Measurements from ENCODE around the gene SAMD4B. TPM values are rescaled to one million over a fixed set of nuclear protein-coding genes. Genes with fewer than 3 reads are reported as not detected.

The SAMD4B gene
- total RNA-seq, 1 donor from 2014 or later = 82.9 TPM

DNA sequence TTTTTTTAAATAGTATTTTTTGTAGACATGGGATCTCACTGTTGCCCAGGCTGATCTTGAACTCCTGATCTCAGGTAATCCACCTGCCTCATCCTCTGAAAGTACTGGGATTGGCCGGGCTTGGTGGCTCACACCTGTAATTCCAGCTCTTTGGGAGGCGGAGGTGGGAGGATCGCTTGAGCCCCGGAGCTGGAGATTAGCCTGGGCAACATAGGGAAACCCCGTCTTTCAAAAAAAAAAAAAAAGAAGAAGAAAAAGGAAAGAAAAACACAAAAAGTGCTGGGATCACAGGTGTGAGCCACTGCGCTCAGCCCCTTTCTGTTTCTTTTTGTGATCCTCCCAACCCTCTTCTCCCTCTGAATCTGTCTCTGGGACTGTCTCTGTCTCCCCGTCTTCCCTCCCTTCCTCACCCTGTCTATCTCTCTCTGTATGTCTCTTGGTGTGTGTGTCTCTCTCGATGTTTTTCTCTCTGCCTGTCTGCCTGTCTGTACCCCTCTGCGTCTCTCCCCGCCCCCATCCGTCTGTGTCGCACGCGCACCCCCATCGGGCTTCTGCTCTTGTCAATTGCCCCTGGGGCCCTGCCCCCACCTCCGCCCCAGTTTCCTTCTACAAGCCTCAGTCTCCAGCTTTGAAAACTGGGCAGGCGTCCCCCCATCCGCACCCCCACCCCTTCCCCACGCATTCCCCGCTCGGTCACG lies 63.9 kb downstream of the SAMD4B start:
- peak overlapping the region; percentile 90 for H3K4me3 Mint-ChIP-seq (ENCODE audit: unreplicated experiment)
- TF ChIP-seq, protein P1, sequence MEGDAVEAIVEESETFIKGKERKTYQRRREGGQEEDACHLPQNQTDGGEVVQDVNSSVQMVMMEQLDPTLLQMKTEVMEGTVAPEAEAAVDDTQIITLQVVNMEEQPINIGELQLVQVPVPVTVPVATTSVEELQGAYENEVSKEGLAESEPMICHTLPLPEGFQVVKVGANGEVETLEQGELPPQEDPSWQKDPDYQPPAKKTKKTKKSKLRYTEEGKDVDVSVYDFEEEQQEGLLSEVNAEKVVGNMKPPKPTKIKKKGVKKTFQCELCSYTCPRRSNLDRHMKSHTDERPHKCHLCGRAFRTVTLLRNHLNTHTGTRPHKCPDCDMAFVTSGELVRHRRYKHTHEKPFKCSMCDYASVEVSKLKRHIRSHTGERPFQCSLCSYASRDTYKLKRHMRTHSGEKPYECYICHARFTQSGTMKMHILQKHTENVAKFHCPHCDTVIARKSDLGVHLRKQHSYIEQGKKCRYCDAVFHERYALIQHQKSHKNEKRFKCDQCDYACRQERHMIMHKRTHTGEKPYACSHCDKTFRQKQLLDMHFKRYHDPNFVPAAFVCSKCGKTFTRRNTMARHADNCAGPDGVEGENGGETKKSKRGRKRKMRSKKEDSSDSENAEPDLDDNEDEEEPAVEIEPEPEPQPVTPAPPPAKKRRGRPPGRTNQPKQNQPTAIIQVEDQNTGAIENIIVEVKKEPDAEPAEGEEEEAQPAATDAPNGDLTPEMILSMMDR (IDR thresholded peaks at IDR 0.05) = no peak
- peak overlapping the region; percentile 99 for H3K27ac Mint-ChIP-seq (ENCODE audit: unreplicated experiment)
- DNase-seq (ENCODE audit: low spot score) = no peak
- H3K36me3 Mint-ChIP-seq (ENCODE audit: low read depth) = peaks cover 12% of the 10 kb centered on the region
- H3K27me3 Mint-ChIP-seq (ENCODE audit: low read depth) = no peaks in the 10 kb centered on the region
- peaks cover 68% of the 10 kb centered on the region for H3K4me1 Mint-ChIP-seq (ENCODE audit: low read depth)
- H3K9me3 Mint-ChIP-seq (ENCODE audit: low read depth) = no peaks in the 10 kb centered on the region

DNA sequence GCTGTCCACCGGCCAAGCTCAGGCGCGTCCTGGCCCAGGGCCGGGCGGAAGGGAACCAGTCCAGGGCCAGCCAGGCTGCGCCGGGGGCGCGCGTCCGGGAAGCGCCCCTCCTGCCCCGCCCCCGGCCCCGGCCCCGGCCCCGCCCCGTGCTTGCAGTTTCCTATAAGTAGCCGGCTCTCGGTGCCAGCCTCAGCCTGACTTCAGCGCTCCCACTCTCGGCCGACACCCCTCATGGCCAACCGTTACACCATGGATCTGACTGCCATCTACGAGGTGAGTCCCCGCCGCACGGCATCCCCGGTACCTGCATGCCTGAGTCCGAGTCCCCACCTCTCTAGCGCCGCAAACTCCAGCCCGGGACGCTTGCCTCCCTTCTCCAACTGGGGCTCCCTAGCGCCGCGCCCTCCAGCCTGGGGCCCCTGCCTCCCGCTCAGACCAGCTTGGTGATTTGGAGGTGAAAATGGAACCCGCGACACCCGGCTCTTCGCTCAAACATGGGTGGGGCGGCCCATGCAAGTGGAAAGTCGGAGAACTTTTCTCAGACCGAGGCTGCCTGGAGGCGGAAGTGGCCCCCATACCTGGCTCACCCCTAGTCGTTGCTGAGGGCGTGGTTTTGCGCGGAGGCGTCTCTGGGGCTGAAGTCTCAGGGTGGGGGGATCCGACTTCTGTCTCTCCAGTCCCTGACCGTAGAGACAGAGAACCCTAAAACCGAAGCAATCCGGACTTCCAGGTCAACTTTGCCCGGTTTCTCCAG lies 64.6 kb downstream of the SAMD4B start, which contains the start of gene ZFP36:
TSS of gene ZFP36 (plus strand) at position 192 of the 754 bp plus-strand sequence. CDS start at position 250, 58 bp downstream.
- Mint-ChIP-seq H3K4me1 (ENCODE audit: low read depth) (peaks cover 67% of the 10 kb centered on the region), H3K27ac (ENCODE audit: unreplicated experiment) (peak within 1 kb of the TSS; percentile 99), H3K36me3 (ENCODE audit: low read depth) (peaks cover 12% of the 10 kb centered on the region), H3K27me3 (ENCODE audit: low read depth) (no peaks in the 10 kb centered on the region), H3K4me3 (ENCODE audit: unreplicated experiment) (peak within 1 kb of the TSS; percentile 90), H3K9me3 (ENCODE audit: low read depth) (no peaks in the 10 kb centered on the region)
- DNase-seq (ENCODE audit: low spot score) = no peak
- TF ChIP-seq, protein P1 (IDR thresholded peaks at IDR 0.05) = peak; percentile 19

DNA sequence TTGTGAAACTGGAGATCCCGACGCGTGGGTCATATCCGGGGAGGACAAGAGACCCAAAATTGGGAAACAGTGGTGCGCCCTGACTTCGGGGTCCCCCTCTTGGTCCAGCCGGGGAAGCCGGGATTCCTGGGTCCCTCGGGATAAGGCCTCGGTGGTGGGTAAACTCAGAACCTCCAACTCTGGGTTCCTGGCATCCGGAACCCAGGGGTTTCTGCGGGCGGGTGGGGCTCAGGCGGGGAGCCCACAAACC lies 65.1 kb downstream of the SAMD4B start:
- Mint-ChIP-seq H3K9me3 (ENCODE audit: low read depth) (no peaks in the 10 kb centered on the region), H3K27ac (ENCODE audit: unreplicated experiment) (peak overlapping the region; percentile 94), H3K36me3 (ENCODE audit: low read depth) (peaks cover 12% of the 10 kb centered on the region), H3K4me1 (ENCODE audit: low read depth) (peaks cover 62% of the 10 kb centered on the region), H3K27me3 (ENCODE audit: low read depth) (no peaks in the 10 kb centered on the region), H3K4me3 (ENCODE audit: unreplicated experiment) (peak overlapping the region; percentile 90)
- no peak for DNase-seq (ENCODE audit: low spot score)
- TF ChIP-seq, protein P1 (IDR thresholded peaks at IDR 0.05) = no peak

DNA sequence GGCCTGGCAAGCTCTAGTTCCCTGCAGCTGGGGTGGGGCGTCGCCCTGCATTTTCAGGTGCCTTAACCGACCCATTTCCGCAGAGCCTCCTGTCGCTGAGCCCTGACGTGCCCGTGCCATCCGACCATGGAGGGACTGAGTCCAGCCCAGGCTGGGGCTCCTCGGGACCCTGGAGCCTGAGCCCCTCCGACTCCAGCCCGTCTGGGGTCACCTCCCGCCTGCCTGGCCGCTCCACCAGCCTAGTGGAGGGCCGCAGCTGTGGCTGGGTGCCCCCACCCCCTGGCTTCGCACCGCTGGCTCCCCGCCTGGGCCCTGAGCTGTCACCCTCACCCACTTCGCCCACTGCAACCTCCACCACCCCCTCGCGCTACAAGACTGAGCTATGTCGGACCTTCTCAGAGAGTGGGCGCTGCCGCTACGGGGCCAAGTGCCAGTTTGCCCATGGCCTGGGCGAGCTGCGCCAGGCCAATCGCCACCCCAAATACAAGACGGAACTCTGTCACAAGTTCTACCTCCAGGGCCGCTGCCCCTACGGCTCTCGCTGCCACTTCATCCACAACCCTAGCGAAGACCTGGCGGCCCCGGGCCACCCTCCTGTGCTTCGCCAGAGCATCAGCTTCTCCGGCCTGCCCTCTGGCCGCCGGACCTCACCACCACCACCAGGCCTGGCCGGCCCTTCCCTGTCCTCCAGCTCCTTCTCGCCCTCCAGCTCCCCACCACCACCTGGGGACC lies 65.6 kb downstream of the SAMD4B start:
- no peak for DNase-seq (ENCODE audit: low spot score)
- TF ChIP-seq, protein P1 (IDR thresholded peaks at IDR 0.05) = no peak
- no peaks in the 10 kb centered on the region for H3K27me3 Mint-ChIP-seq (ENCODE audit: low read depth)
- peak overlapping the region; percentile 90 for H3K4me3 Mint-ChIP-seq (ENCODE audit: unreplicated experiment)
- H3K36me3 Mint-ChIP-seq (ENCODE audit: low read depth) = peaks cover 12% of the 10 kb centered on the region
- H3K4me1 Mint-ChIP-seq (ENCODE audit: low read depth) = peaks cover 57% of the 10 kb centered on the region
- peak overlapping the region; percentile 94 for H3K27ac Mint-ChIP-seq (ENCODE audit: unreplicated experiment)
- H3K9me3 Mint-ChIP-seq (ENCODE audit: low read depth) = no peaks in the 10 kb centered on the region
